Measurements from ENCODE around the gene CNOT6. TPM values are rescaled to one million over a fixed set of nuclear protein-coding genes. Genes with fewer than 3 reads are reported as not detected.

The CNOT6 gene
- total RNA-seq, 1 donor from 2014 or later, result 26.6 TPM

DNA sequence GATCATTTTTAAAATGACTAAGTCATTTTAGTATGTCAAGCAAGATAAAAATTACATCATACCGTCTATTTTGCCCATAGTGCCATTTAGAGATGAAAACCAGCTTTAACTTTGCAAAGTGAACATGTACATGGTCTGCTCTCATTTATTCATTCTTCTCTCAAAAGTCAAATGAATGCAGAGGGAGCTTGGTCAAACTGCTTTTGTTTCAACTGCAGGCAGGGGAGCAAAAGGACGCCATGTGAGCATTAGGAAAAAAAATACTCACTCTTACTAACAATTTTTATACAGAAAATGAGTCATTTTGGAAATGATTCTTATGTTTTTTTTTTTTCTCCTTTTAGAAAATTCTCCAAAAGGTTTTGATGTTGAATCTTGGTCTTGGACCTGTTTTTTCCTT lies 81.4 kb downstream of the CNOT6 start:
- TF ChIP-seq, protein P1, sequence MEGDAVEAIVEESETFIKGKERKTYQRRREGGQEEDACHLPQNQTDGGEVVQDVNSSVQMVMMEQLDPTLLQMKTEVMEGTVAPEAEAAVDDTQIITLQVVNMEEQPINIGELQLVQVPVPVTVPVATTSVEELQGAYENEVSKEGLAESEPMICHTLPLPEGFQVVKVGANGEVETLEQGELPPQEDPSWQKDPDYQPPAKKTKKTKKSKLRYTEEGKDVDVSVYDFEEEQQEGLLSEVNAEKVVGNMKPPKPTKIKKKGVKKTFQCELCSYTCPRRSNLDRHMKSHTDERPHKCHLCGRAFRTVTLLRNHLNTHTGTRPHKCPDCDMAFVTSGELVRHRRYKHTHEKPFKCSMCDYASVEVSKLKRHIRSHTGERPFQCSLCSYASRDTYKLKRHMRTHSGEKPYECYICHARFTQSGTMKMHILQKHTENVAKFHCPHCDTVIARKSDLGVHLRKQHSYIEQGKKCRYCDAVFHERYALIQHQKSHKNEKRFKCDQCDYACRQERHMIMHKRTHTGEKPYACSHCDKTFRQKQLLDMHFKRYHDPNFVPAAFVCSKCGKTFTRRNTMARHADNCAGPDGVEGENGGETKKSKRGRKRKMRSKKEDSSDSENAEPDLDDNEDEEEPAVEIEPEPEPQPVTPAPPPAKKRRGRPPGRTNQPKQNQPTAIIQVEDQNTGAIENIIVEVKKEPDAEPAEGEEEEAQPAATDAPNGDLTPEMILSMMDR (IDR thresholded peaks at IDR 0.05; ENCODE audit: insufficient read depth, low read length, severe bottlenecking), result no peak
- H3K27me3 ChIP-seq (ENCODE audit: control insufficient read depth, insufficient read depth, low read length), result no peaks in the 10 kb centered on the region
- H3K36me3 ChIP-seq (ENCODE audit: control insufficient read depth, insufficient read depth, low read length), result peaks cover 6% of the 10 kb centered on the region
- H3K4me3 ChIP-seq (ENCODE audit: low read depth, low read length), result no peak overlapping the region
- DNase-seq (ENCODE audit: low read depth) (no peak), FAIRE-seq (no peak)

DNA sequence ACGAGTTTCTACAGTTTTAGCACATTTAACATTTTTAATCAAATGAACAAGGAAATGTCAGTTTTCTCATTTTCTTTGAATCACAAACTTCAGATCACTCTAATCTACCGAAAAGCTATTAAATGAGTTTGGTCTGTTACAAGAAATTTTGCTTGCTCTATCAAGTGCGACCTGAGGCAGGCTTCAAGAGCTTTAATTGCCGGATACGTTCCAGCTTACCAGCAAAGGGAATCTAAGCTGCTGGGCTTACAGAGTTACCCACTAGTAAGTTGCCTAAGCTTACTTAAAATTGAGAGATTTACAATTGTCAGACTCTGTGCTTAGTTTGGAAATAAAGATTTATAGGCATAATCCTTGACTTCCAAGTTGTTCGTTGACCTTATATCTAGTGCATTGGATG lies 86.5 kb downstream of the CNOT6 start:
- no peak overlapping the region for H3K4me3 ChIP-seq (ENCODE audit: low read depth, low read length)
- FAIRE-seq (no peak), DNase-seq (ENCODE audit: low read depth) (no peak)
- H3K27me3 ChIP-seq (ENCODE audit: control insufficient read depth, insufficient read depth, low read length), result no peaks in the 10 kb centered on the region
- TF ChIP-seq, protein P1 (IDR thresholded peaks at IDR 0.05; ENCODE audit: insufficient read depth, low read length, severe bottlenecking), result no peak
- H3K36me3 ChIP-seq (ENCODE audit: control insufficient read depth, insufficient read depth, low read length), result peaks cover 3% of the 10 kb centered on the region

DNA sequence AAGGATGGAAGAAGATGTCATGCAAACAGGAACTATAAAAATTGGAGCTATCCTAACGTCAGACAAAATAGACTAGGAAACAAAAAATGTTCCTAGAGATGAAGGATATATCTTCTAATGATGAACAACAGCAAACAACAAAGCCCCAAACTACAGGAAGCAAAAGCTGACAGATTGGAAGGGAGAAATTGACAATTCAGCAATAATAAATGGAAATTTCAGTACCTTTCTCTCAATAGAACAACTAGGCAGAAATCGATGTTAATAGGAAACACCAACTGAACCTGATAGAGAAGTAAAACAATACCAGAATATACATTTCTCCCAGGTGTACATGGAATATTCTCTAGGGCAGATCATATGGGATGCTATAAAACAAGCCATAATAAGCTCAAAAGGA lies 89.6 kb downstream of the CNOT6 start:
- no peak overlapping the region for H3K4me3 ChIP-seq (ENCODE audit: low read depth, low read length)
- TF ChIP-seq, protein P1 (IDR thresholded peaks at IDR 0.05; ENCODE audit: insufficient read depth, low read length, severe bottlenecking), result no peak
- no peaks in the 10 kb centered on the region for H3K36me3 ChIP-seq (ENCODE audit: control insufficient read depth, insufficient read depth, low read length)
- no peaks in the 10 kb centered on the region for H3K27me3 ChIP-seq (ENCODE audit: control insufficient read depth, insufficient read depth, low read length)
- FAIRE-seq, result no peak
- DNase-seq (ENCODE audit: low read depth), result no peak

GRCh38 chr5:180586204-180586603 lies 92.0 kb downstream of the CNOT6 start:
- no peak overlapping the region for H3K4me3 ChIP-seq (ENCODE audit: low read depth, low read length)
- no peaks in the 10 kb centered on the region for H3K36me3 ChIP-seq (ENCODE audit: control insufficient read depth, insufficient read depth, low read length)
- H3K27me3 ChIP-seq (ENCODE audit: control insufficient read depth, insufficient read depth, low read length), result peaks cover 10% of the 10 kb centered on the region
- FAIRE-seq (no peak), DNase-seq (ENCODE audit: low read depth) (no peak)
- TF ChIP-seq, protein P1 (IDR thresholded peaks at IDR 0.05; ENCODE audit: insufficient read depth, low read length, severe bottlenecking), result no peak

GRCh38 chr5:180586870-180587269 lies 92.7 kb downstream of the CNOT6 start:
- TF ChIP-seq, protein P1 (IDR thresholded peaks at IDR 0.05; ENCODE audit: insufficient read depth, low read length, severe bottlenecking), result no peak
- no peak for FAIRE-seq

GRCh38 chr5:180589771-180590542 lies 95.8 kb downstream of the CNOT6 start:
- no peak for DNase-seq (ENCODE audit: low read depth)
- Histone ChIP-seq H3K27me3 (ENCODE audit: control insufficient read depth, insufficient read depth, low read length) (peaks cover 10% of the 10 kb centered on the region), H3K4me3 (ENCODE audit: low read depth, low read length) (no peak overlapping the region), H3K36me3 (ENCODE audit: control insufficient read depth, insufficient read depth, low read length) (no peaks in the 10 kb centered on the region)
- TF ChIP-seq, protein P1 (IDR thresholded peaks at IDR 0.05; ENCODE audit: insufficient read depth, low read length, severe bottlenecking), result no peak
- FAIRE-seq, result no peak

More at GRCh38 chr5:180586870-180587269, 92.7 kb downstream of the CNOT6 start:
- no peak for DNase-seq (ENCODE audit: low read depth)
- no peak overlapping the region for H3K4me3 ChIP-seq (ENCODE audit: low read depth, low read length)
- H3K36me3 ChIP-seq (ENCODE audit: control insufficient read depth, insufficient read depth, low read length), result no peaks in the 10 kb centered on the region
- H3K27me3 ChIP-seq (ENCODE audit: control insufficient read depth, insufficient read depth, low read length), result peaks cover 10% of the 10 kb centered on the region
